Measurements from ENCODE around the gene ASTE1. TPM values are rescaled to one million over a fixed set of nuclear protein-coding genes. Genes with fewer than 3 reads are reported as not detected.
A peak's percentile ranks its signal among the peaks of the same experiment; 100 is the strongest.

The ASTE1 gene
- total and polyA plus RNA-seq, 2 donors (not counting 1 experiment from before 2014, with no cell fraction given) = 6.3 to 6.6 TPM

DNA sequence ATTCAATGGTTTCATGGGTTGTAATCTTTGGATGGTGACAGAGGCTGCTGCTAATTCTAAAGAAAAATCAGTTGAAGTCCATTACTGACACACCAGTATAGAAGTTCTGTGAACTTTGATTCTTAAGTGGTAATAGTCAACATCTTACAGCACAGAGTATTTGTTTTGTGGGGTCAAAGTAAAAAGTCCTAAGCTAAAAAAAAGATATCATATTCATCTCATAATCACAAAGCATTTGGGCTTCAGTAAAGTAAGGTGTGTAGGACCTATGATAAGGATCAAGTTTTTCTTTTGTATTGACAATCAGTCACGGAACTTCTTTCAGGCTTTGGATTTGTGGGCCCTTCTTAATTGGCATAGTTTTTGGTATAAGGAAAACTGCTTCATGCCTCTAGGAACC is 1.1 kb downstream of the ASTE1 start:
- peak overlapping the region; percentile 86 for H3K4me2 ChIP-seq (ENCODE audit: extremely low read depth, insufficient read depth, low read length)
- DNase-seq (ENCODE audit: low read depth in 2 of 2) = no peak
- H3K9me3 ChIP-seq (ENCODE audit: control insufficient read depth, insufficient read depth, low read depth, low read length) = no peaks in the 10 kb centered on the region
- H2AFZ ChIP-seq (ENCODE audit: low read length) = no peak overlapping the region
- TF ChIP-seq, protein P1, sequence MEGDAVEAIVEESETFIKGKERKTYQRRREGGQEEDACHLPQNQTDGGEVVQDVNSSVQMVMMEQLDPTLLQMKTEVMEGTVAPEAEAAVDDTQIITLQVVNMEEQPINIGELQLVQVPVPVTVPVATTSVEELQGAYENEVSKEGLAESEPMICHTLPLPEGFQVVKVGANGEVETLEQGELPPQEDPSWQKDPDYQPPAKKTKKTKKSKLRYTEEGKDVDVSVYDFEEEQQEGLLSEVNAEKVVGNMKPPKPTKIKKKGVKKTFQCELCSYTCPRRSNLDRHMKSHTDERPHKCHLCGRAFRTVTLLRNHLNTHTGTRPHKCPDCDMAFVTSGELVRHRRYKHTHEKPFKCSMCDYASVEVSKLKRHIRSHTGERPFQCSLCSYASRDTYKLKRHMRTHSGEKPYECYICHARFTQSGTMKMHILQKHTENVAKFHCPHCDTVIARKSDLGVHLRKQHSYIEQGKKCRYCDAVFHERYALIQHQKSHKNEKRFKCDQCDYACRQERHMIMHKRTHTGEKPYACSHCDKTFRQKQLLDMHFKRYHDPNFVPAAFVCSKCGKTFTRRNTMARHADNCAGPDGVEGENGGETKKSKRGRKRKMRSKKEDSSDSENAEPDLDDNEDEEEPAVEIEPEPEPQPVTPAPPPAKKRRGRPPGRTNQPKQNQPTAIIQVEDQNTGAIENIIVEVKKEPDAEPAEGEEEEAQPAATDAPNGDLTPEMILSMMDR (conservative IDR thresholded peaks at IDR 0.05 in 1 of 2, IDR thresholded peaks at IDR 0.05 in 1 of 2; ENCODE audit: low read depth in 1 of 2, low read length in 2 of 2) = no peak
- no peak for TF ChIP-seq EZH2 (IDR thresholded peaks at IDR 0.05; ENCODE audit: low read length, missing control alignments)
- H3K27me3 ChIP-seq (ENCODE audit: control insufficient read depth, insufficient read depth, low read length) = no peaks in the 10 kb centered on the region
- H3K79me2 ChIP-seq (ENCODE audit: control insufficient read depth, insufficient read depth, low read length) = no peaks in the 10 kb centered on the region
- H3K4me1 ChIP-seq (ENCODE audit: control insufficient read depth, extremely low read depth, insufficient read depth, low read length) = no peaks in the 10 kb centered on the region
- H3K36me3 ChIP-seq (ENCODE audit: control insufficient read depth, insufficient read depth, low read length) = no peaks in the 10 kb centered on the region
- peak overlapping the region in 3 of 4 experiments; percentile 80 to 93 (median 86) for H3K4me3 ChIP-seq (replicated peaks in 1 of 4; ENCODE audit: control extremely low read depth in 1 of 4, insufficient read depth in 1 of 4, low read depth in 3 of 4, low read length in 4 of 4)
- no peaks in the 10 kb centered on the region for H4K20me1 ChIP-seq (ENCODE audit: control insufficient read depth, extremely low read depth, insufficient read depth, low read length)
- H3K27ac ChIP-seq (ENCODE audit: insufficient read depth, low read length) = no peak overlapping the region
- H3K9ac ChIP-seq (ENCODE audit: insufficient read depth, low read length) = no peak overlapping the region

DNA sequence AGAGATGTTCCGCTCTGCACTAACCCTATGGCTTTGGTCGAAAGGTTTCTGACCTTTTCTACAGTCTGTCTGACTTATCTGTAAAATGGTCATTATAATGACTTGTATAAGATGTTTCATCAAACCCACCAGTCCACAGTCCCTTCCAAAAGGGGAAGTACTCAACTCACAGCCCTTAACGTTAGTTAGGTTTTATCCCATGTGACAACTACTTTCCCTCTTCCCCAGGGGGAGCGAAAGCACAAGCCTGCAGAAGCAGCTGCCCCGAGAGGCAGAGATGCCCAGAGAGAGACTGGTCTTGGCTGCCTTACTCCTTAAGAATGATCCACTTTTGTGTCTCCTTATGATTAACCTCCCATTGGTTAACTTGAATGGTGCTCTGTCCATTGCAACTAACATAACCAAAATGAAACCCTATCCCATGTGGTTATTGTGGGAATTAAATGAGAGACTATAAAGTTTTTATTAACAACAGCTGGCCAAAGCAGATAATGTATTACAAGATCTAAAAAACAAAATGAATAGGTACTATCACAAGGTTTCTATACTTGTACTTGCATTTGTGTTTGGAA is 6.4 kb downstream of the ASTE1 start:
- Histone ChIP-seq H3K4me2 (ENCODE audit: extremely low read depth, insufficient read depth, low read length) (no peak overlapping the region), H3K4me3 (replicated peaks in 1 of 4; ENCODE audit: control extremely low read depth in 1 of 4, insufficient read depth in 1 of 4, low read depth in 3 of 4, low read length in 4 of 4) (no peak overlapping the region), H3K9ac (ENCODE audit: insufficient read depth, low read length) (no peak overlapping the region), H3K4me1 (ENCODE audit: control insufficient read depth, extremely low read depth, insufficient read depth, low read length) (no peaks in the 10 kb centered on the region), H3K9me3 (ENCODE audit: control insufficient read depth, insufficient read depth, low read depth, low read length) (no peaks in the 10 kb centered on the region), H3K79me2 (ENCODE audit: control insufficient read depth, insufficient read depth, low read length) (no peaks in the 10 kb centered on the region), H2AFZ (ENCODE audit: low read length) (no peak overlapping the region), H3K27ac (ENCODE audit: insufficient read depth, low read length) (no peak overlapping the region), H3K36me3 (ENCODE audit: control insufficient read depth, insufficient read depth, low read length) (peaks cover 4% of the 10 kb centered on the region), H3K27me3 (ENCODE audit: control insufficient read depth, insufficient read depth, low read length) (no peaks in the 10 kb centered on the region), H4K20me1 (ENCODE audit: control insufficient read depth, extremely low read depth, insufficient read depth, low read length) (no peaks in the 10 kb centered on the region)
- TF ChIP-seq EZH2 (IDR thresholded peaks at IDR 0.05; ENCODE audit: low read length, missing control alignments) = no peak
- TF ChIP-seq, protein P1 (conservative IDR thresholded peaks at IDR 0.05 in 1 of 2, IDR thresholded peaks at IDR 0.05 in 1 of 2; ENCODE audit: low read depth in 1 of 2, low read length in 2 of 2) = no peak
- no peak for DNase-seq (ENCODE audit: low read depth in 2 of 2)

DNA sequence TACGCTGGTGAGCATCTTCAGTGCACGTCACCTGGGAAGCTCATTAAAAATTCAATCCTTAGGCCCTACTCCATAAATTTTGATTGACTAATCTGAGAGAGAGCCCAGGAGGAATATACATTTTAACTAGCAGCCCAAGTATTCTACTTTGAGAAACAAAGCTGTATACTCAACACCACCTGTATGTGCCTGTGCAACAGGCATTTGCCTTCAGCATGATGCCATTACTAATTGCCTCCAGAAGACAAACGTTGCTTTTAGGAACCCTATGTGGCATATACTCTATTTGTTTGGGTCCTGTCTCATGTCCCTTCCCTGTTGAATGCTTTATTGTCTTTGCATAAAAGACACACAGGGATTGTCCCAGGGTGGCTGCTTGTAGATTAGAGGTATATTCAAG is 7.7 kb downstream of the ASTE1 start:
- Histone ChIP-seq H2AFZ (ENCODE audit: low read length) (no peak overlapping the region), H3K9me3 (ENCODE audit: control insufficient read depth, insufficient read depth, low read depth, low read length) (no peaks in the 10 kb centered on the region), H4K20me1 (ENCODE audit: control insufficient read depth, extremely low read depth, insufficient read depth, low read length) (no peaks in the 10 kb centered on the region), H3K27me3 (ENCODE audit: control insufficient read depth, insufficient read depth, low read length) (no peaks in the 10 kb centered on the region), H3K4me1 (ENCODE audit: control insufficient read depth, extremely low read depth, insufficient read depth, low read length) (no peaks in the 10 kb centered on the region), H3K36me3 (ENCODE audit: control insufficient read depth, insufficient read depth, low read length) (peaks cover 6% of the 10 kb centered on the region), H3K4me3 (replicated peaks in 1 of 4; ENCODE audit: control extremely low read depth in 1 of 4, insufficient read depth in 1 of 4, low read depth in 3 of 4, low read length in 4 of 4) (no peak overlapping the region), H3K9ac (ENCODE audit: insufficient read depth, low read length) (no peak overlapping the region), H3K79me2 (ENCODE audit: control insufficient read depth, insufficient read depth, low read length) (no peaks in the 10 kb centered on the region), H3K27ac (ENCODE audit: insufficient read depth, low read length) (no peak overlapping the region), H3K4me2 (ENCODE audit: extremely low read depth, insufficient read depth, low read length) (no peak overlapping the region)
- TF ChIP-seq, protein P1 (conservative IDR thresholded peaks at IDR 0.05 in 1 of 2, IDR thresholded peaks at IDR 0.05 in 1 of 2; ENCODE audit: low read depth in 1 of 2, low read length in 2 of 2) = no peak
- no peak for TF ChIP-seq EZH2 (IDR thresholded peaks at IDR 0.05; ENCODE audit: low read length, missing control alignments)
- no peak for DNase-seq (ENCODE audit: low read depth in 2 of 2)
